ENCODE measurements around the gene SPEM3.

The SPEM3 gene

DNA sequence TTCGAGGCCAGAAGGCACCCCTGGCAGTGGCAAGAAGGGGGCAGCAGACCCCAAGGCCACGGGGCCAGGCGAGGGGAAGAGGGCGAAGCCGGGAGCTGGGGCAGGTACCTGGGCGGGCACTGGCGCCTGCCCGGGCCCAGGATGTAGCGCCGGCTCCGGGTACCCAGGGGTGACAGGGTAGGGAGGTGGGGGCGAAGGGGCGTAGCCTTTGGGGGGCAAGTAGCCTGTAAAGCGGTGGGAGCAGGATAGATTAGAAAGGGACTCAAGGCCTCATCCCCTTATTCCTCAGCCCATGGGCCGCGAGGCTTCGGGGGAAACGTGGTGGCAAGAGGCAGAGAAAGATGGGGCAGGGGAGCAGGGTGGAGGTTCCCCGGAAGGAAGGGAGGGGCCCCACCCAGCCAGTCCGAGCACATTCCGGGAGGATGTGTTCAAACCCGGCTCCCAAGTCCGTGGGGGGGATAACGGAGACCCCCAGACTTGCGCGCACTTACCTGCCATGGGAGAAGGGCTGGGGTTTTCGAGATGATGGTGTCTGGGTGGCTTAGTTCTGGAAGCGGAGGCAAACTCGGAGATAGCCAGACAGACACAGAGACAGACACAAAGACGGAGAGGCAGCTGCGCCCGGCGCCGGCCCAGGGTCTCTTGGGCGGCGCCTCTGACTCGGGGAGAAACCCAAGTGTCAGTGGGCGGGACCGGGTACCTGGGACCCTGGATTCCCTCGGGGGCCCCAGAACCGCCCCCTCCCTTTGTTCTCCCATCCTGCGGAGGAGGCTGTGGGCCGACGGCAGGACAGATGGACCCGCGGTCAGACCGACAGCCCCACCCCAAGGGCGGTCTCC, 34.8 kb upstream of the SPEM3 start:
- TF ChIP-seq, protein P1, sequence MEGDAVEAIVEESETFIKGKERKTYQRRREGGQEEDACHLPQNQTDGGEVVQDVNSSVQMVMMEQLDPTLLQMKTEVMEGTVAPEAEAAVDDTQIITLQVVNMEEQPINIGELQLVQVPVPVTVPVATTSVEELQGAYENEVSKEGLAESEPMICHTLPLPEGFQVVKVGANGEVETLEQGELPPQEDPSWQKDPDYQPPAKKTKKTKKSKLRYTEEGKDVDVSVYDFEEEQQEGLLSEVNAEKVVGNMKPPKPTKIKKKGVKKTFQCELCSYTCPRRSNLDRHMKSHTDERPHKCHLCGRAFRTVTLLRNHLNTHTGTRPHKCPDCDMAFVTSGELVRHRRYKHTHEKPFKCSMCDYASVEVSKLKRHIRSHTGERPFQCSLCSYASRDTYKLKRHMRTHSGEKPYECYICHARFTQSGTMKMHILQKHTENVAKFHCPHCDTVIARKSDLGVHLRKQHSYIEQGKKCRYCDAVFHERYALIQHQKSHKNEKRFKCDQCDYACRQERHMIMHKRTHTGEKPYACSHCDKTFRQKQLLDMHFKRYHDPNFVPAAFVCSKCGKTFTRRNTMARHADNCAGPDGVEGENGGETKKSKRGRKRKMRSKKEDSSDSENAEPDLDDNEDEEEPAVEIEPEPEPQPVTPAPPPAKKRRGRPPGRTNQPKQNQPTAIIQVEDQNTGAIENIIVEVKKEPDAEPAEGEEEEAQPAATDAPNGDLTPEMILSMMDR (IDR thresholded peaks at IDR 0.05; ENCODE audit: low read depth, low read length): peak; percentile 18
- H3K4me3 ChIP-seq (replicated peaks in 1 of 2; ENCODE audit: low read depth in 2 of 2, low read length in 2 of 2): peak overlapping the region; percentile 91 to 94
- no peak for DNase-seq (ENCODE audit: low read depth in 2 of 2)

DNA sequence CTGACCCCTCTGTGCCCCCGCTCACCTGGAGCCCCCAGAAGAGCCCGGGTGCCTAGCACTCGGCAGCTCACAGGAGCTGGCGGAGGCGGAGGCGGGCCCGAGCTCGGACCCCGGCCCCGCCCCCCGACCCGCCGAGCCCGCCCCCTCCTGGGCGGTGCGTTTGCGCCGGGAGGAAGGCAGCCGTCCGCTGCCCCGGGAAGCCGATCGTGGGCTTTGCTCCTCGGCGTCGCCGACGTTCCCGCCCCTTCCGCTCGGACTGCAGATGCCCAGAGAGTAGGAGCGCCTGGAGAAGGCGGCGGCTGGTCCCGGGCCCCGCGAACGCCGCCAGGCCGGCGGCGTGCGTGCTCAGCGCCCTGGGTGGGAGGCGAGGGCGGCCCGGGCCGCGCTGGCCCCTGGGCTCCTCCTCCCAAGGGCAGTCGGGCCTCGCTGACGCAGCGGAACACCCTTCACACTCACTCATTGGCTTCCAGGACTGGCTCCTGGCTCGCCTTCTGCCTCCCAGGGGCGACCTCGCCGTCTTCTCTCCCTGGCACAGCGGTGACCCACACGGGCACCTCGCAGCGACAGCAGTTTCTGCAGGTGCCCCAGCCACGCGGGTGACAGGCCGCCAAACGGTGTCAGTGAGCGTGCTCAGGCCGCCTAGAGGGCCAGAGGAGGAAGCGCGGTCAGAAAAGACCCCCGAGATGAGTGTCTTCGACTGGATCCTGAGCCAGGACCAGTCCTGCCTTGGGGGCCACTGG, 34.0 kb upstream of the SPEM3 start, which contains the start of gene PLSCR3:
Gene PLSCR3 (minus strand): TSS at position 74 of the 740 bp plus-strand sequence. CDS start 415 bp downstream, outside the sequence.
- DNase-seq (ENCODE audit: low read depth in 2 of 2): peak; percentile 82 to 92
- TF ChIP-seq, protein P1 (IDR thresholded peaks at IDR 0.05; ENCODE audit: low read depth, low read length): peak; percentile 51

DNA sequence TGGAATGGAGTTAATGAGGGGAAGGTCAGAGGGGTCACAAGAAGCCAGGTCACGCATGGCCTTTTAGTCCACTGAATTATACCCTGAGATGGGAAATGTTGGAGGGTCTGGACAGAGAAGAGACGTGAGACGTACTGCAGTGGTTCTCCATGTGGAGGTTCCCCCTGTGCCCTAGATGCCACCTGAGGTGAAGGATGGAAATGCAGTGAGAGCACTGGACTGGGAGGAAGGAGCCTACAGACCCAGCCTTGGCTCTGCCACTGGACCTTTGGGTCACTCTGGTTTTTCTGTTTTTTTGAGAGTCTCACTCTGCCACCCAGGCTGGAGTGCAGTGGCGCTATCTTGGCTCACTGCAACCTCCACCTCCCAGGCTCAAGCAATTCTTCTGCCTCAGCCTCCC, 32.5 kb upstream of the SPEM3 start:
- no peak overlapping the region for H3K4me3 ChIP-seq (replicated peaks in 1 of 2; ENCODE audit: low read depth in 2 of 2, low read length in 2 of 2)
- TF ChIP-seq, protein P1 (IDR thresholded peaks at IDR 0.05; ENCODE audit: low read depth, low read length): no peak
- no peak for DNase-seq (ENCODE audit: low read depth in 2 of 2)

More for the DNA sequence above, 34.0 kb upstream of the SPEM3 start, which contains the start of gene PLSCR3:
- peak within 1 kb of the TSS; percentile 91 to 94 for H3K4me3 ChIP-seq (replicated peaks in 1 of 2; ENCODE audit: low read depth in 2 of 2, low read length in 2 of 2)

DNA sequence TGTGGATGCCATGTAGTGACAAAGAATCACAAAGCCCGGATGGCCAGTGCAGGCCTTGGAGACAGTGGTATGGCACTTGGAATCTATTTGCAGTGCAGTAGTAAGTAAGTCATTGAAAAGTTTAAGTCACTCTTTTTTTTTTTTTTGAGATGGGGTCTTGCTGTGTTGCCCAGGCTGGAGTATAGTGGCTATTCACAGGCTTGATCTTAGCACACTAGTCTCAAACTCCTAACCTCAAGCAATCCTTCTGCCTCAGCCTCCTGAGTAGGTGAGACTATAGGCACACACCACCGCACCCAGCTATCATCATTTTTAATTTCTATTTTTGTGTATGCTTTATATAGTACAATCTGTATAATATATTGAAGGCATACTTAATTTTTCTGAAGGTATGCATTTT, 30.0 kb upstream of the SPEM3 start:
- no peak for DNase-seq (ENCODE audit: low read depth in 2 of 2)
- no peak overlapping the region for H3K4me3 ChIP-seq (replicated peaks in 1 of 2; ENCODE audit: low read depth in 2 of 2, low read length in 2 of 2)
- TF ChIP-seq, protein P1 (IDR thresholded peaks at IDR 0.05; ENCODE audit: low read depth, low read length): no peak

DNA sequence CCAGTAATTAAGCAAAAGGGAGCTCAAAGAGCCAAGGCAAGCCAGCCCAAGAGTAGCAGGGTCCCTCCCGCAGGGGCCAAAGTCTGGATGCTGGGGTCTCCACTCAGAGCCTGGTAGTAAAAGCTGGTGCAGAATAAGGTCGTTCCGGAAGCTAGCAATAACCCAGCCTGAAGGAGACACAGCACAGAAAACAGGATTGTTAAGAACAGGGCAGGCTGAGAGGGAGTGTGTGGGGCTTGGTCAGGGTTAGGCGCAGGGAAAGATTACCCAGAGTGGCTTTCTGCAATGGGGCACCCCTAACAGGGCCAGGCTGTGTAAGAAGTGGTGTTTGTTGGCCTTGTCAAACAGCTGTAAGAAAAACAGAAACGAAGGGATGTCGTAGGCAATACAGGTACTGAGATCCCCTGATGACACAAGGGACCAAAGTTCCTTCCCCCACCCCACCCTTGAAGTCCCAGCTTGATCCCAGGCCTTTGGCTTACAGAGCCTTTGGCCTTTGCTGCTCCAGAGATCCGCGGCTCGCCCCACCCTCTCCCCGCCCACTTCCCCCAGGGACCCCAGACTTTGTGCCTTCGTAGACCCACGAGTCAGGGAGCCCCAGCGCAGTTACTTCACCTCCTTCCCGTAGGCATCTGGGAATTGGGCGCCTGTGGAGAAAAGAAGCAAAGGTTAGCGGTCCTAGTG, 25.5 kb upstream of the SPEM3 start:
- TF ChIP-seq, protein P1 (IDR thresholded peaks at IDR 0.05; ENCODE audit: low read depth, low read length): no peak
- no peak for DNase-seq (ENCODE audit: low read depth in 2 of 2)
- H3K4me3 ChIP-seq (replicated peaks in 1 of 2; ENCODE audit: low read depth in 2 of 2, low read length in 2 of 2): peak overlapping the region; percentile 68 to 81

DNA sequence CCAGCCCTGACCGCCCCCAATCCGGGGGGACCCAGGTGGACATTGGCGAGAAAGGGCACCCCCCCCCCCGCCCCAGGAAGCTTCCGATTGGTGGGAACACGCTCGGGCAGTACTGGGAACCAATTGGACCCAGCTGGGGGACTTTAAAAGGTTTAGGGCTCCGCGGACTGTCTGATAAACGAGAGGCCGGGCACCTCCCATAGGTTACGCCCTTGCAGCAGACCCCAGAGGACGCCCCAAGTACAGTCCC, 25.0 kb upstream of the SPEM3 start:
- no peak for DNase-seq (ENCODE audit: low read depth in 2 of 2)
- TF ChIP-seq, protein P1 (IDR thresholded peaks at IDR 0.05; ENCODE audit: low read depth, low read length): no peak
- H3K4me3 ChIP-seq (replicated peaks in 1 of 2; ENCODE audit: low read depth in 2 of 2, low read length in 2 of 2): peak overlapping the region; percentile 68 to 81
